ENCODE results near the gene CELA2B.
"Not testable (repeated sequence)": the region's sequence is repeated elsewhere in the genome, so short reads cannot be mapped to it uniquely, and the experiment has no call there.

Gene CELA2B

DNA sequence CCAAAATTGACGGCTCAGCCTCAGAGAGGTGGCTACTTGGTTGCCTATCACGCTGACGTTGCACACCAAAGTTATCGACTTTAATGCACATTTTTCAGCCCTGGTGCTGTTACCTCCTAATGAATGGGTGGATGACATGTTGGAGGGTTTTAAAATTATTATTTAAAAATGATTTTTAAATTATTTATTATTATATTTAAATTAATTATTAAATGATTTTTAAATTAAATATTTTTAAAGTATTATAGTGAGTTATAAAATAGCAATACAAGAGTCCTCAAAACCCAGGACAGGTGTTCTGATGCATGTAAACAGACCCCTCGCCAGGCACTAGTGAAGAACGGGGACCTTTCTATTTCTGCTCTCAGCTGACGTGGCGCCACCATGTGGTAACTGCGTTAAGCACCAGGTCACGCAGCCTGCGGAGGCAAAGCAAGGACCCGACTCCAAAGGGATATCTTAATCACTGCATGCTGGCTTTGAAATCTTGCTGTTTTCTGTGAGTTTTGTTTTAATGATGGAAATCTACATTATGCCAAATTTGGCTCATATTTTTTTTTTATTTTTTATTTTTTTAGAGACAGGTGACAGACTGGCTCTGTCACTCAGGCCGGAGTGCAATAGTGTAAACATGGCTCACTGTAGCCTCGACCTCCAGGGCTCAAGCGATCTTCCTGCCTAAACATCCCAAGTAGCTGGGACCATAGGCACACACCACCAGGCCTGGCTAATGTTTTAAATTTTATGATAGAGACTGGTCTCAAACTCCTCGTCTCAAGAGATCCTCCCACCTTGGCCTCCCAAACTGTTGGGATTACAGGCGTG, 25.5 kb downstream of the CELA2B start:
- peak; percentile 74 for DNase-seq (ENCODE audit: low spot score)

DNA sequence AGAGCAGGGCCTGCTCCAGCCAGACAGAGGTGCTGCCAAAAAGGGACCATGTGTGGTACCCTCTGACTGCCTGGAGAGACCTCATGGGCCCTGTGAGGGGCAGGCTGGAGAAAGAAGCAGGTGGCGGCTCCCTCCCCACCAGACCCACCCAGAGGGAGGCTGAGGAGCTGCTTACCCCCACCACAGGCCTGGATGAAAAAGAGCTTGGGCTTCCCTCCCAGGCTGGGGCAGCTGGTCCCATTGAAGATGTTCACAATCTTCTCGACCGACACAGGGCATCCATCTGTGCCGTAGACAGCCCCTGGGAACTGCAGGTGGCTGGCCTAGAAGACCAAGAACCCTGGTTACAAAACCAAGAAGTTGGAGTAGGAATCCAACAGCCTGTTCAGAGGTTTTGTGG, 28.5 kb downstream of the CELA2B start:
- DNase-seq (ENCODE audit: low spot score), result no peak

DNA sequence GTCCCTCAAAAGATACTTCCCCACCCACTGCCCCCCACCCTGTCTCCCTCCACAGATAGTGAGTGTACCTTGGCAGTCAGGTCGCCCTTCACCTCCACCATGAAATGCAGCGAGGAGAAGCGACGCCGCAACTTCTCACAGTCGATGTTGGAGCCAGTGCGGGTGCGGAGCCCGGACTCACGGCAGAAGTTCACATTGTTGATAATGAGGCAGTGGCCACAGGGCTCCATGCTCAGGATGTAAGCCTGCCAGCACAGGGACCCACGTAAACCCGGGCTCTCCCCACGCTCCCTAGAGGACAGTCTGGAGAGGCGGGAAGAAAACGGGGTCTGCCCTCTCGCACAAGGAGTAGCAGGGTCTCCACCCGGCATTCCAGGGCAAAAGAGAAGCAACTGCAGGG, 30.9 kb downstream of the CELA2B start:
- no peak for DNase-seq (ENCODE audit: low spot score)

- no peak for DNase-seq (ENCODE audit: low spot score)
Measured at GRCh38 chr1:15507278-15507677, 31.4 kb downstream of the CELA2B start.

DNA sequence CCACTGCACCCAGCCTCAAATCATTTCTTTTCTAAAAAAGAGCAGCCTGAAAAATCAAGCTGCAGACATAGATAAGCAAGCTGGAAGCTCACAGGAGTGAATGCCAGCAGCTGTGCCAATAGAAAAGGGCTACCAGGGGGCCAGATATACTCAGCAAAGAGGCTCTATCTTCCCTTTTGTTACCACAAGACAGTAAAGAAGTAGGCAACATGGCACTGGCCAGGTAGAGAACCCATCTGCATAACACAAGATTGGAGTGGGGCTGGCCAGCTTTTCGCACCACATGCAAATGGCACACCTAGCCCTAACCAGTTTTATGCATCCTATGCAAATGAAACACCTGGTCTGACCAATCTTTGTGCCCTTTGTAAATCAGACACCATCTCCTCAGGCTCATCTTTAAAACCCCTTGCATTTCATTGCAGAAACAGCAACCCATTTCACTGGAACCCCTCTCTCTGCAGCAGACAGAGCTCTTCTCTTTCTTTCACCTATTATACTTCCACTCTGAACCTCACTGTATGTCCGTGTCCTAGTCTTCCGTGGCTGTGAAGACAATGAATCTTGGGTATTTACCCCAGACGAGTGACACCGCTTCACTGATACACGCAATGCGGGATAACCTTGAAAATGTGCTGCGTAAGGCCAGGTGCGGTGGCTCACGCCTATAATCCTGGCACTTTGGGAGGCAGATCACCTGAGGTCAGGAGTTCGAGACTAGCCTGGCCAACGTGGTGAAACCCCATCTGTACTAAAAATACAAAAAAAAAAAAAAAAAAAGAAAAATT, 33.0 kb downstream of the CELA2B start:
- DNase-seq (ENCODE audit: low spot score), result no peak

- DNase-seq (ENCODE audit: low spot score), result no peak
Measured at GRCh38 chr1:15509586-15509985, 33.7 kb downstream of the CELA2B start.

DNA sequence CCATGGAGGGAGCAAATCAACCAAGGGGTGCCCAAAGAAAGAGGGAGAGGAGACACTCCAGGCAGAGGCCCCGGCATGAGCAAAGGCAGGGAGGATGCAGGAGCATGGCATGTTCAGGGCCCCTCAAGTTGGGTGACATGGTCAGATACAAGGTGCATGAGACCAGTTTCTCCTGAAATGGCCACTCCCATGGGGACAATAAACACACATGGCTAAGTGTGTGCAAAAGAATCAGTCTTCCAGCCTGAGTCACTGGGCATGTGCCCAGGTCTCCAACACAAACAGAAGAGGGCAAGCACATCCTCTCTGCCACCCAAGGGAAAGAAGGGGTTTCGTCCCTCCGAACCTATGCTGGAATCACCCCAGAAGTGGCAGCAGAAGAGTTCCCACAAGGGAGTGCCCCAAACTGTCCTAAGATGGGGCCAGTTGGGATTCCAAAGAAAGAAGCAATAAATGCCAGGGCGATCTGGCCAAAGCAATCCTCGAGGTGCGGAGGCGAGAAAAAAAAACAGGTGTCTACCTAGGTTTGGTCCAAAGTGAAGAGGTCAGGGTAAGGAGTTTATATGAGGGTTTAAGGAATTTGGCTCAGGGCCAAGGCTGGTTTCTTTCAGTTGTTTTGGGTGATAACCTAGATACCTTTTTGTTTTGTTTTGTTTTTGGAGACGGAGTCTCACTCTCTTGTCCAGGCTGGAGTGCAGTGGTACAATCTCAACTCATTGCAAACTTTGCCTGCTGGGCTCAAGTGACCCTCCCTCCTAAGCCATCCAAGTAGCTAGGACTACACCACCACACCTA, 34.9 kb downstream of the CELA2B start:
- DNase-seq (ENCODE audit: low spot score), result no peak

DNA sequence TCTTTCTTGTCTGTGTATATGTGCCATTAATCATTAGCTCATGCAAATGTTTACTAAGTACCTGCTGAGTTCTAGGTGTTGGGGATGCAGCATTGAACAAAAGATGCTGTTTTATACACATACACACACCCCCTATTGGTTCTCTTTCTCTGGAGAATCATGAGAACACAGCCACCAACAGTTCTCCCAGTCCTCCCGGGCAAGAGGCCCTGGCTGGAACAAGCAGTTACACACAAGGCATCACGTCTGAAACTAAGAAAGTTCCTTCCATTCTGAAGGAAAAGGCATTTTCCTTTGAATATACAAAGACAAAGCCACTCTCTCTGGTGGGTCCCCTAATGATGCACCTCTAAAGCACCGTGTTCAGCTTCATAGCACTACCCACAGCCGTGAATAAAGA, 37.3 kb downstream of the CELA2B start:
- no peak for DNase-seq (ENCODE audit: low spot score)

DNA sequence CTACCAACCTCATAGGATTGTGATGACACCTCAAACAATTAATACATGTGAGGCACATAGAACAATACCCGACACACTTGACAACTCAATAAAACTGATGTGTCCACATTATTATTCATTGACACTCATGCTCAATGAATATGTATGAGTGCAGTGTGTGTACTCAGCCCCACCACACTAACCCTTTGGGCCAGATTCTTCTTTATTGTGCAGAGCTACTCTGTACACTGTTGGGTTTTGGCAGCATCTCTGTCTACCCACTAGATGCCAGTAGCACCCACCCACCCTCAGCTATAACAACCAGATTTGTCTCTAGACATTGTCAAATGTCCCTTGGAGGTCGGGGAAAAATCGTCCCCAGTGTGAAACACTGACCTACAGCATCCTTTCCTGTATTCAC, 38.0 kb downstream of the CELA2B start:
- no peak for DNase-seq (ENCODE audit: low spot score)

- not testable (repeated sequence) for DNase-seq (ENCODE audit: low spot score)
Measured at GRCh38 chr1:15514557-15514956, 38.7 kb downstream of the CELA2B start.

DNA sequence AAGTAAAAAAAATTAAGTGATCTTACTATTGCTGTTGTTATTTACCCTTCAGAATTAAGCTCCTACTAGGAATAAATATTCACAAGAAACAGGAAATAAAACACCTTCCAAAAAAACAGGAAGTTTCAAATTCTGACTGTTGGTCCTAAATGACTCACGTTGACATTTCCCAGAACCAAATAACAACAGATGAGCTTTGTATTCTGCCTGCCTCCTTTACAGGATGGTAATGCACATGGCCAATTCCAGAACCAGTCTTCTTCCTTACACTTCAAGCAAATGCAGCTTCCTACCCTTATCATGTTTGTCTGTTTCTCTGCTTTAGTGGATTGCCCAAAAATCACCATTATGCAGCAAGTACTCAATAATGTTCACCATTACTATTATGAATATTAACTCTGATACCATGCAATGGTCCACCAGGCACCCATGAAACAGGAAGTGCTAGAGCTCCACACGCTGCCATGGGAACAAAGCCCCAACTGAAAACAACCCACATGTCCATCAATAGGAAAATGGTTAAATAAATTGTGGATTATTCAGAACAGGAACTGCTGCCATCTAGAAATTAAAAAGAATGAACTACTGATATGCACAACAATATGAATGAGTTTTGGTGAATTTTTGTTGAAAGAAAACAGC, 39.2 kb downstream of the CELA2B start:
- no peak for DNase-seq (ENCODE audit: low spot score)

DNA sequence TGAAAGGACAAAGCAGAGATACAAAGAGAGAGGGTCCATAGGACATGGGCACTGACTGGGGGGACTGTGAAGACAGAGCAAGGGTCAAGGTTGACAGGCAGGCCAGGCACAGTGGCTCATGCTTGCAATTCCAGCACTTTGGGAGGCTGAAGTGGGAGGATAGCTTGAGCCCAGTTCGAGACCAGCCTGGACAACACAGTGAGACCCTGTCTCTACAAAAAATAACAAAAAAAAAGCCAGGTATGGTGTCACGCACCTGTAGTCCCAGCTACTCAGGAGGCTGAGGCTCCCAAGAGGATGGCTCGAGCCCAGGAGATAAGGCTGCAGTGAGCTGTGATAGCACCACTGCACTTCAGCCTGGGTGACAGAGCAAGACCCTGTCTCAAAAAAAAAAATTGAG, 43.7 kb downstream of the CELA2B start:
- no peak for DNase-seq (ENCODE audit: low spot score)

DNA sequence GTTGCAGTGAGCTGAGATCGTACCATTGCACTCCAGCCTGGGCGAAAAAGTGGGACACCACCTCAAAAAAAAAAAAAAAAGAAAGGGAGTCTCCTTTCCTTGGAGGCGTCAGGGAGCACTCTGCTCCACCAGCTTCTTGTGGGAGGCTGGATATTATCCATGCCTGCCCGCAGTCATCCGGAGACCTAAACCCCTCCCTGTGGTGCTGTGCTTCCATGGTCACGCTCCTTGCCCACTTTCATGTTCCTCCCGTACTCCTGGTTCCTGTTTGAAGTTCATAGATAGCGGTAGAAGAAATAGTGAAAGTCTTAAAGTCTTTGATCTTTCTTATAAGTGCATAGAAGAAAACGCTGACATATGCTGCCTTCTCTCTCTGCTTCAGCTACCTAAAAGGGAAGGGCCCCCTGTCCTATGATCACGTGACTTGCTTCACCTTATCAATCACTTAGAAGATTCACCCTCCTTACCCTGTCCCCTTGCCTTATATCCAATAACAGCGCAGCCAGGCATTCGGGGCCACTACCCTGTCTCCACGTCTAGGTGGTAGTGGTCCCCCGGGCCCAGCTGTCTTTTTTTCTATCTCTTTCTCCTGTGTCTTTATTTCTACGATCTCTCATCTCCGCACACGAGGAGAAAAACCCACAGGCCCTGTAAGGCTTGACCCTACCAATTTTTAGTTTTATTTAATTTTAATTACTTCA, 45.5 kb downstream of the CELA2B start:
- DNase-seq (ENCODE audit: low spot score), result not testable (repeated sequence)

DNA sequence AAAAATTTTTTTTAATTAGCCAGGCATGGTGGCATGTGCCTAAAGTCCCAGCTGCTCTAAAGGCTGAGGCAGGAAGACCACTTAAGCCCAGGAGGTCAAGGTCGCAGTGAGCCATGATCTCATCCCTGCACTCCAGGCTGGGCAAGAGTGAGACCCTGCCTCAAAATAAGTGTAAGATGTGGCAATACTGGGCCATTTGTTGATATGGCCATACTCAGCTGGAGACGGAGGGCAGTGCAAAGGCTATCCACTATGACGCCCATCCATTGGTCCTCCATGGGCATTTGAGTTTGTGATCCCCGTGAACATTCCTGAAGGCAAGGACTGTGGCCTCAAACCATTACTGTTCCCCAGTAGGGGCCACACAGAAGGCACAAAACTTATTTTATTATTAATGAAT, 46.6 kb downstream of the CELA2B start:
- DNase-seq (ENCODE audit: low spot score), result no peak

DNA sequence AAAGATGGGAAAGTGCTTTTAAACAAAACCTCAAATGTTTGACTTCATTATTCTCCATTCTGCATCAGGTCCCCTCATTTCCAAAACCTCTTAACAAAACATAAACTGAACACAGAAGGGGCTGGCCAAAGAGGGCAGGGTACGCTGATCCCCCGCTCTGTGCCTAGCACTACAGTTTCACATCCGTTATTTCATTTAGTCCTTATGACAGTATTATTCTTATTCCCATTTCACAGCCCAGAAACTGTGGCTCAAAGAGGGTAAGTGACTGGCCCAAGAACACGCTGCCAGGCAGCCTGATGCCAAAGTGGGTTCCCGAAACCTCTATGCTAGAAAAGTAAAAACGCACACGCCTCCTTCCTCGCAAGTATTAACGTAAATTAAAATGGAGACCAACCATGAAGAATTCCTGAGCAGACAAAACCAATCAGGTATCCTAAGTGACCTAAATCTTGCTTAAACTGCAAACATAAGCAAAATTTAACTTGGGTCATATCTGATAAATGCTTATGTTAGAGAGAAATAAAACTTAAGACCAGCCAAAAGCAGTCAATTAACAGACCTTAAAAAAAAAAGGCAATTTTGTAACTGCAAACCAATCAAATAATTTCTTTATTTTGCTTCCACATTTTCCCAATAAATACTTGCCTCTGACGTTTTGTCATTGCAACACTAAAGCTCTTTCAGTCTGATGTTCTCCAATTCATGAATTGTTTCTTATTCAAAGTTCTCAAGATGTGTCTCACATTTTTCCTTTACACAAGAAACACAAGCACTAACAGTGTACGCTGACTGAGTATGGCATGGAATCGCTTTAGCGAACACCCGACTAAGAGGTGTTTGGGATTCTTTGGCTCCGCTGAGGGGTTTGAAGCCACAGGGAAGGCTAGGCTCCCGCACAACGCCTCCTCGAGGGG, 47.5 kb downstream of the CELA2B start:
- DNase-seq (ENCODE audit: low spot score), result no peak

- no peak for DNase-seq (ENCODE audit: low spot score)
Measured at GRCh38 chr1:15524021-15524282, 48.0 kb downstream of the CELA2B start, which contains the start of gene CASP9. CASP9 (minus strand) TSS chr1:15524215; CDS start chr1:15524200, 15 bp downstream.

DNA sequence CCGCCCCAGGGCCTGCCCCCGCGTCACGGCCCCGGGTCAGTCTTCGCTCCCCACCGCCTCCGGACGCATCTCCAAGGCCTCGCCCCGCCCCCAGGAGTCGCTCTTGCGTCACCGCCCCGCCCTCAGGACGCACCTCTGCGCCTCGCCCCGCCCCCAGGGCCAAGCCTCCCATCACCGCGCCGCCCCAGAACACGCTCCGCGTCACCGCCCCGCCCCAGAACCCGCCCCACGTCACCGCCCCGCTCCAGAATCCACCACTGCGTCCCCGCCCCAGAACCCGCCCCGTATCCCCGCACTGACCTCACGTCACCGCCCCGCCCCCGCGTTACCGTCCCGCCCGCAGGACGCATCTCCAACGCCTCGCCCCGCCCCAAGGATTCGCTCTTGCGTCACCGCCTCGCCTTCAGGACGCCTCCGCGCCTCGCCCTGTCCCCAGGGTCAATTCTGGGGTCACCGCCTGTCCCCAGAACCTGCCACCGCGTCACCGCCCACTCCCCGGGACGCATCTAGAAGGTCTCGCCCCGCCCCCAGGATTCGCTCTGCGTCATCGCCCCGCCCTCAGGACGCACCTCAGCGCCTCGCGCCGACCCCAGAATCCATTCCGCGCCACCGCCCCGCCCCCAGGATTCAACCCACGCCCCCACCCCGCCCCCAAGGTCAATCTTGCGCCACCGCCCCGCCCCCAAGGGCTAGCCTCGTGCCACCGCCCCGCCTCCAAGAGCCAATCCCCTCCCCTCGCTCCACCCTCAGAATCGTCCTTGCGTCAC, 48.6 kb downstream of the CELA2B start:
- peak; percentile 100 for DNase-seq (ENCODE audit: low spot score)

GRCh38 chr1:15525050-15526020, 49.4 kb downstream of the CELA2B start:
- no peak for DNase-seq (ENCODE audit: low spot score)
